SKM-1 treated with dmso at 0.1 percent for 144 hours (cell line): Measurements from ENCODE around the gene PCSK4.
"Not testable (repeated sequence)": the region's sequence is repeated elsewhere in the genome, so short reads cannot be mapped to it uniquely, and the experiment has no call there.

Experiments
- DNase-seq: peaks from one replicate; lab custom pipeline; 2025; ENCODE audit not compliant: unreplicated experiment; lab: John Stamatoyannopoulos, UW

PCSK4 gene

DNA sequence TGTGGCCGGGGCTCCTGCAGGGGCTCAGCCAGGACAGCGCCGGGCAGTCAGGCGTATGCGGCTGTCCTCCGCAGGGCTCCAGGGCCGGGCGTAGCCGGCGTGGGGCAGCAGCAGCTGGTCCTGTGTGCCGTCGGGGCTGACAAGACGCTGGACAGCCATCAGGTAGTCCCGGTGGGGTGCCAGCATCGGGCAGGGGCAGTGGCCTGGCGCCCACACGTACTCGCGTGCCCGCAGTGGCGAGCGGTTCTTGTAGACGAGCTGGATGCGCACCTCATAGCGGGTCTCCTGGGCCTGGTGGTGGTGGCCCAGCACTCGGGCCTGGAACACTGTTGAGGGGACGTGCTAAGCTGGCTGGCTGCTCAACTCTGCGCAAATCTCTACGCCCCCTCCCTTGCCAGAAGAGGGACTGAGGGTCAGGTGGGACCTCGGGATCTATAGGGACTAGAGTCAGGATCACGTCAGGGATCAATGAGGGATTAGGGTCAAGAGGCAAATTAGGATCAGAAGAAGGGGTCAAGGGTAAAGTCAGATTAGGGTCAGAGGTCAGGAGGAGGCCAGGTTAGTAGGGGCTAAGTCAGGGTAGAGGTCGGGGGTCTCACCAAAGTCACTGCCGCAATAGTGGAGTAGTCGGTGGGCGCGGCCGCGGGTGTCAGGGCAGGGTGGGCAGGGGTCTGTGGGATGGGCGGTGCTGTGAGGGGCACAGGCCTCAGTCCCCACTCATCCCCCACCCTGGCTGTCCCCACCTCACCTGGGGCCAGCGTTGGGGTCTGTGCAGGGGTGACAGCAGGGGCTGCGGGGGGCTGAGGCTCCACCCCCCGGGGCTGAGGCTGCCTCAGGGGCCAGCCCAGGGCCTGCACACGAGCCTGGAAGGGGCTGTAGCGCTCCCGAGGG, 16.1 kb upstream of the PCSK4 start:
- no peak for DNase-seq

DNA sequence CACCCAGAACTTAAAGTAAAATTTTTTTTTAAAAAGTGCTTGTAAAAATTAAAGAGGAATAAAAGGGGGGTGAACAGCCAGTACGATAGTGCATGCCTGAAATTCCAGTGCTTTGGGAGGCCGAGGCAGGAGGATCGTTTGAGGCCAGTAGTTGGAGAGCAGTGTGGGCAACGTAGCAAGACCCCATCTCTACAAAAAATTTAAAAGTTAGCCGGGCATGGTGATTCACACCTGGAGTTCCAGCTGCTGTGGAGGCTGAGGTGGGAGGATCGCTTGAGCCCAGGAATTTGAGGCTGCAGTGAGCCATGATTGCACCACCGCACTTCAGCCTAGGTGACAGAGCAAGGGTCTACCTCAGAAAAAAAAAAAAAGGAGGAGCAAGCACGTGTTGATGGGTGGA, 14.9 kb upstream of the PCSK4 start:
- no peak for DNase-seq

DNA sequence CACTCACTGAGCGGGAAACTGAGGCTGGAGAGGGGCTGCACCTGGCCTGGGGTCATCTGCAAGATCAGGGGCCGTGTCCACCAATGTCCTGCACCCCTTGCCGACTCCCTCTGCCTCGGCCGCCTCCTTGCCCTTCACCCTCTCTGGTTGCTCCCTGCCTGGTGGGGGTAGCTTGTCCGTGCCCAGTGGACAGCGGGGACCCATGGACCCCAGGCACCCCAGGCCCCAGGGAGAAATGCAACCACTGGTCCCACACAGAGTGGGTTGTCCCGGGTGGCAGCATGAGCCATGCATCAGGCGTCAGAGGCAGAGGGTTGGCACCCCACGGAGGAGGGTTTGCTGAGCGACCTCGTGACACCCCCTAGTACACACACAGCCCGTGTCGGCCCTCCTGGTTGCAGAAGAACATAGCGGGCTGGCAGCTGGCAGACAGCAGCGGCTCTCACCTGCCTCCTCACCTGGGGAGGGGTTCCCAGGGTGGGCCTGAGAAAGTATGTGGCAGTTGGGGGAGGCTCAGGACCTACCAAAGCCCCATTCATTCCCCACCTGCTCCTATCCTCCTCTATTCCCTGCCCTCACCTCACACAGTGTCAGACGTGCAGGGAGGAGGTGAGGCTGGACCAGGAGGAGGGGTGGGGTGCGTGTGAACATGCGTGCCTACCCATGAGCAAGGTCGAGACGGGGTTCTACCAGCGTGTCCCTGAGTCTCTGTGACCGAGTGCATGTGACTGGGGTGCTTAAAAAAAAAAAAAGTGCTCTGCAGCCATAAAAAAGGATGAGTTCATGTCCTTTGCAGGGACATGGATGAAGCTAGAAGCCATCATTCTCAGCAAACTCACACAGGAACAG, 14.0 kb upstream of the PCSK4 start:
- no peak for DNase-seq

DNA sequence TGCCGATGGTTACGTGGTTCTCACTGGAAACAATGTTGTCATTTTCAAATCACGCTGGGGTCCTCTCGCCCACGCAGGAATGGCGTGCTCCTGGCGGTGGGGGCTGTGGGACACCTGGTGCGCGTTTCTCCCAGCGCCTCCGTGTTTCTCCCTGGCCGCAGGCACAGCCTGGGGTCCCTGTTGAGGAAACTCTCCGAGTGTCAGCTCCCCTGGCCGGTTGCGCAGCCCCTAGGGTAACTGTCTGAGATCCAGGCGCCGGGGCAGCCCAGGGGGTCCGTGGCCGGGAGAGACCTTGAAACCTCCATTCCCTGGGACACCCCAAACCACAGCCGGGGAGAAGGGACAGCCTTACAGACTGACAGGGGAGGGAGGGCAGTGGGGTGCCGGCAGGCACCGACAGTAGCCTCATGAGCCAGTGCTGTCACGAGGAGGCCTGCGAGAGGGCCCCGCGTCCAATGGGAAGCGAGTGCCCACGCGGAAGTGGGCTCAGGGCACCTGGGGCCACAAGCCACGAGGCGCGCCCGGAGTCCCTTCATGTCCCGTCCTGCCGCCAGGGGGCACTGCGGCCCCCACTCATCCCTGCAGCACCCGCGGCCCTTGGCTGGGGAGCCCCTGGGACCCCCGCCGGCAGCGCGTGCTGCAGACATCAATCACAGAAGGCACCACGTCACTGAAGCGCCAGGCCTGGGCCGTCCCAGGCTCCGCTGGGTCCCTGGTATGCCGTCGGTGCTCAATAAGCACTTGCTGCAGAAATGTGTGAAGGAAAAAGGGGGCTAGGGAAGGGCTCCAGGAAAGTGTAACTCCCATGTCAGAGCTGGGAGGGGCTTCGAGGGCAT, 13.2 kb upstream of the PCSK4 start:
- peak; percentile 46 for DNase-seq

DNA sequence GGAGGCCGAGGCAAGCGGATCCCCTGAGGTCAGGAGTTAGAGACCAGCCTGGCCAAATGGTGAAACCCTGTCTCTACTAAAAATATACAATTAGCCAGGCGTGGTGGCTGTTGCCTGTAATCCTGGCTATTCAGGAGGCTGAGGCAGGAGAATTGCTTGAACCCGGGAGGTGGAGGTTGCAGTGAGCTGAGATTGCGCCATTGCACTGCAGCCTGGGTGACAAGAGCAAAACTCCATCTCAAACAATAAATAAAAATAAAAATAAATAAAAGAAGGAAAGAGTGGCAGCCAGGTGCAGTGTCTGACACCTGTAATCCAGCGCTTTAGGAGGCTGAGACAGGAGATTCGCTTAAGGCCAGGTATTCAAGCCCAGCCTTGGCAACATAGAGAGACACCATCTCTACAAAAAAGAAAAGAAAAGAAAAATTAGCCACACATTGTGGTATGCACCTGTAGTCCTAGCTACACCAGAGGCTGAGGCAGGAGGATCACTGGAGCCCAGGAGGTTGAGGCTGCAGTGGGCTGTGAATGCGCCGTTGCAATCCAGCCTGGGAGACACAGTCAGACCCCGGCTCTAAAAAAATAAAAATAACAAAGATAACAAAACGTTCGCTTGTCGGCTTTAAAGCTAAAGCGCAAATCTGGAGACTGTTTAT, 12.4 kb upstream of the PCSK4 start:
- DNase-seq: no peak

DNA sequence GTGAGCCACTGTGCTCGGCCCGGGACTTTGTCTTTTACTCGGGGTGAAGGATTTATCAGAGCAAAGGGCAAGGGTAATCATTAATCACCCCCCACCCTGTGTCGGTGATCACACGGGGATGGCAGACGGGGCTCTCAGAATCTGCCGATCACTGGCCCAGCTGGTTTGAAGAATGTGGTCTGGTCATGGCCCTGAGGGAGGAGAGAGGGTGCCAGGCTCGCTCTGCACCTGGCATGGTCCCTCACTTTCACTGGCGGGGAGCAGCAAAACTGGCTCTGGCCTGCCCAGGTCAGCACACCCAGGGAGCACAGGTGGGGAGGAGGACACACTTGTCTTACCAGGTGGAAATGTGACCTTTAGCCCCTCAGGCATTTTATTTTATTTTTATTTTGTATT, 11.0 kb upstream of the PCSK4 start:
- DNase-seq: no peak

DNA sequence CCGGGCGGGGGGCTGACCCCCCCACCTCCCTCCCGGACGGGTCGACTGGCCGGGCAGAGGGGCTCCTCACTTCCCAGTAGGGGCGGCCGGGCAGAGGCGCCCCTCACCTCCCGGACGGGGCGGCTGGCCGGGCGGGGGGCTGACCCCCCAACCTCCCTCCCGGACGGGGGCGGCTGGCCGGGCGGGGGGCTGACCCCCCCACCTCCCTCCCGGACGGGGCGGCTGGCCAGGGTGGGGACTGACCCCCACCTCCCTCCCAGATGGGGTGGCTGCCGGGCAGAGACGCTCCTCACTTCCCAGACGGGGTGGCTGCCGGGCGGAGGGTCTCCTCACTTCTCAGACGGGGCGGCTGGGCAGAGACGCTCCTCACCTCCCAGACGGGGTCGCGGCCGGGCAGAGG, 9.1 kb upstream of the PCSK4 start:
- DNase-seq: not testable (repeated sequence)

DNA sequence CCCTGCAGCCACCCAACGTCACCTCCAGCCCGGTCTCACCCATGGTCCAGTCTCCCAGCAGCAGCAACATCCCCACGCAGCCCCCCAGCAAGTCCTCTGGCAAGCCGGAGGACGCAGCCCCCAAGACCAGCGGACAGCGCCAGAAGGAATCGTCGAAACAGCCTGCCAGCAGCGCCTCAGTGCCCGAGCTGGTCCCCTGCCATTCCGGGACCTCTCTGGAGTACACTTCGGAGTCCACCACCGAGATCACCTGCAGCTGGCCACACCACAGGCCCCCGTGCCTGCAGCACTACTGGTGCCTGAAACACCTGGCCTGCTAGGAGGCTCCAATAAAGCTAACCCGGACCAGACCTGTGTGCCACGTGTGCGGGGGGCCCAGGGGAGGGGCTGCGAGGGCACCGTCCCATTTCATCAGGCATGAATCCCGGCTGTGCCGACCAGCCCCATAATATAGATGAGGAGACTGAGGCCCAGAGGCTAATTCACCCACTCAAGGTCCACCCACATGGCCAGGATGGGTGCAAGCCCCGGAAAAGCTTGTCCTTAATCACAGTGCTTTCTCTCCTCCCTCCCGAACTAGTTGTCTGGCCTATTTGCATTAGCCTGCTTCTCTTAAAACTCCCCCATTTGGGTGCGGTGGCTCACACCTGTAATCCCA, 7.6 kb upstream of the PCSK4 start:
- DNase-seq: no peak

DNA sequence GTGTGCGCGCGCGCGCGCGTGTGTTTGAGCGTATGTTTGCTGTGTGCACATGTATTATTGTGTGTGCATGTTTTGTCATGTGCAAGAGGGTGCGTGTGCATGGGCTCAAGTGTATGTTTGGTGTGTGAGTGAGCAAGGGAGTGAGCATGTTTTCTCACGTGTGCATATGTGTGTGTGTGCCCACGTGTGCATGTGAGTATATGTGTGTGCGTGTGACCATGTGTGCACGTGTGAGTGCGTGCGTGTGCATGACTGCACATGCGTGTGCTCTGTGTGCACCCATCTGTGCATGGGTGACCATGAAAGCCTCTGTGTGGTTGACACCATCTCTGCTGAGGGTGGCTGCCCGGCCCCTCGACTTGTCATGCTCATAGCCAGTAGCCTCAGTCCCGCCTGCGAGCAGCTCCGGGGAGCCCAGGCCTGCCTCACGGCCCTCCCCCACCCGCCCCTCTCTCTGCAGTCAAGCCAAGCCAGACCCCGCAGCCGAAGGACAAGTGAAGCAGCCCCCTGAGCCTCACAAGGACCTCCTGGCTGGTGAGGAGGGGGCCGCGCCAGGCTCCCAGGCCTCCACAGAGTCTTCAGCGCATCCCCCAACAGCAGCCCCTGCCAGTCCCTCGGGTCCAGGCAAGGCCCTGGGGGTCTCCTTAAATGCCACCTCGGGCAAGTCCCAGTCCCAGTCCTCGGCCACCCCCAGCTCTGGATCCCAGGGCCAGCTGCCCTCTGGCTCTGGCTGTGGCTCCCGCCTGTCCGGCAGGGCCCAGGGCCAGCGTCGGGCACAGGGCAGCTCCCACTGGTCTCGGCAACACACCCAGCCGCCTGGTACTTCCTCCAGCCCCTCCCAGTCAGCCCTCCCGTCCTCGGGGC, 6.8 kb upstream of the PCSK4 start:
- no peak for DNase-seq

DNA sequence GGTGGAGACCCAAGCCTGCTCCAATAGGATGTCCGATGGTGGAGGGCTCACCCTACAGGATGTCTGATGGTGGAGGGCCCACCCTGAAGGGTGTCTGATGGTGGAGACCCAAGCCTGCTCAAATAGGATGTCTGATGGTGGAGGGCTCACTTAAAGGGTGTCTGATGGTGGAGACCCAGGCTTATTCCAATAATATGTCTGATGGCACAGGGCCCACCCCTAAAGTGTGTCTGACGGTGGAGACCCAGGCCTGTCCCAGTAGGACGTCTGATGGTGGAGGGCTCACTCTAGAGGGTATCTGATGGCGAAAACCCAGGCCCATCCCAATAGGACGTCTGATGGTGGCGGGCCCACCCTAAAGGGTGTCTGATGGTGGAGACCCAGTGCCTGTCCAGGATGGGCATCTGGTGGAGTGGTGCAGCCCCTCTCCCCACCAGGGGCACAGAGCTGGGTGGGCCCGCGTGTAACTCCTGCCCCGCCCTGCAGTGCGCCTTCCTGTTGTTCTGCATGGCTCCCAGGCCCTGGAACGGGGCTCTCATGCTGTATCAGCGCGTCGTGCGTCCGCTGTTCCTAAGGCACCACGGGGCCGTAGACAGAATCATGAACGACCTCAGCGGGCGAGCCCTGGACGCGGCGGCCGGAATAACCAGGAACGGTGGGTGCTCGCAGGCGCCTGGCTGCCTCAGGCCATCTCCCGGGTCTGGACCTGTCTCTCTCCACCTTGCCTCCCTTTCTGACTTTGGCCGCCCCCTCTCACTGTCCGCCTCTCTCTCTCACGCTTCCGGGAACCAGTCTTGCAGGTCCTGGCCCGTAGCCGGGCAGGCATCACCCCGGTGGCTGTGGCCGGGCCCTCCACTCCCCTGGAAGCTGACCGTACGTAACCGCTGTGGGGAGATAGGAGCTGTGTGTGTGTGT, 5.9 kb upstream of the PCSK4 start:
- DNase-seq: no peak

DNA sequence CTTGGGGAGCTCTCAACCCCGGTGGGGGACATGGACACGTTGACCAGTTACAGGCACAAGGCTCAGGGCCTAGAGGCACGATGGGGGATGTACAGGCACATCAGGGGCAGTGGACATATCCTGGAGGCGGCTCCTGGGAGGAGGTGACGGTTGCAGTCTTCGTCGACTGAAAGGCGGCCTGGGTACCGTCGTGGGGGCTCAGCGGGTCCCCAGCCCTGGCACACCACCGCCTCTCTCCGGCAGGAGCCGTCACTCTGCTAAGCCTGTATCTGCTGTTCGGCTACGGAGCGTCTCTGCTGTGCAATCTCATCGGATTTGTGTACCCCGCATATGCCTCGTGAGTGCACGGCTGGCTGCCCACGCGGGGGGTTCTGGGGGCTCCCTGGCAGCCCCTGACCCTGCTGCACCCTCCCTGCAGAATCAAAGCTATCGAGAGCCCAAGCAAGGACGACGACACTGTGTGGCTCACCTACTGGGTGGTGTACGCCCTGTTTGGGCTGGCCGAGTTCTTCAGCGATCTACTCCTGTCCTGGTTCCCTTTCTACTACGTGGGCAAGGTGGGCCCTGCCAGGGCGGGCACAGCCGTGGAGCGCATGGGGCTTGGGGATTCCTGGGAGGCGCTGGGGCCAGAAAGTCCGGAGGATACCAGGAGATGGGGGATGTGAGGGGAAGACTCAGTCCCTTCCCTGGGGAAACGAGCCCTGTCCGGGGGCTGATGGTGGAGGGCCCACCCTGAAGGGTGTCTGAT, 5.1 kb upstream of the PCSK4 start:
- DNase-seq: no peak

DNA sequence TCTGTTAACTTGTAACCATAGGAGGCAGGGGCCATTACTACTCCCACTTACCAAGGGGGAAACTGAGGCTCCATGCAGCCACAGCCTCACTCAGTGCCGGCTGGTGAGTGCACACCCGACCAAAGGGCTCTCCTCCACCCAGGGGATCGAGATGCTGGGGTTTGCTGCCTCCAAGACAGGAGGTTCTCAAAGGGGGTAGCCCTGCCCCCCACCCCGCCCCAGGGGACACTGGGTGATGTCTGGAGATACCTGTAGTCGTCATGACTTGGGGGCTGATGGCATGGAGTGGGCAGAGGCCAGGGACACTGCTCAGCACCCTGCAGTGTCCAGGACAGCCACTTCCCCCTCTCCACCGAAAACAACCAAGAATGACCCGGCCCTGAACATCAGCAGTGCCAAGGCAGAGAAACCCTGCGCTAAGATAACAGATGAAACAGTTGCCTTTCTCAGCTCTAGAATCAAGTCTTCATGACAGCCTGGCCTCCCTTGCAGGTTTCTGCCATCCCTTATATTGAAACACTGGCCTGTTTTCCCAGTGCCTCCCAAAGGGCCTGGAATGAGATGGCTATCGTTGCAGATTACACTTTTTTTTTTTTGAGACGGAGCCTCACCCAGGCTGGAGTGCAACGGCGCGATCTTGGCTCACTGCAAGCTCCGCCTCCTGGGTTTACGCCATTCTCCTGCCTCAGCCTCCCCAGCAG, 4.1 kb upstream of the PCSK4 start:
- no peak for DNase-seq

DNA sequence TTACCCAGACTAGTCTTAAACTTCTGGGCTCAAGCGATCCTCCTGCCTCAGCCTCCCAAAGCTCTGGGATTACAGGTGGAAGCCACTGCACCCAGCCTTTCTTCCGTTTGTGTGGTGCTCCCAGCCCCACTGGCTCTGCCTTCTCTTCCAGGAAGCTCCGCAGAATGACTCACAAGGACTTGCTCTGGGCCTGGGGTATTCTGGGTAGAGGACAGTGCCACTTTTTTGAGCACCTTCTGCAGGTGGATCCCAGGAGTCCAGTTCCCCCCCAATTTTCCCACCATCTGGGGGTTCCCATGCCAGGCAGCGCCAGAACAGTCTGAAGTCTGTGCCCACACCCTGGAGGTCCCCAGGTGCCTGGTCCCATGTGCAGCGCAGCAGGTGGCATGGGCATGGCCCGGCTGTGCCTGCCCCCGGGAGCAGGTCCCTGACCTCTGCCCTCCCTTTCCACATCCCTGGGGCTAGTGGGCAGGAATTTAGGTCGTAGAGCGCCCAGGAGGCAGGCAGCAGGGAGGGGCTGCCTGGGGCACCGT, 2.4 kb upstream of the PCSK4 start:
- no peak for DNase-seq

DNA sequence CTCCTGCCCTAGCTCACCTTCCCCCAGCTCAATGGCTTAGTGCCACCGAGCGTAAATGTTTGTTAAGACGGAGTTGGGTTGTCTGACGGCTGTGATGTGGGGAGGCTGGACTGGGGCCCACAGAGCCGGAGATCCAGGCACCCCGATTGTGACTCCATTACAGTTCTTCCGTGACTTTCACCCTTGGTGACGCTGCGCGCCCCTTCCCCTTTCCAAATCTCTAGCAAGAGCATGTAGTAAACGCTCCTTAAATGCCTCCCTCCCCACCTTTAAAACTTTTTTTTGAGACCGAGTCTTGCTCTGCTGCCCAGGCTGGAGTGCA, 1.7 kb upstream of the PCSK4 start:
- DNase-seq: no peak

DNA sequence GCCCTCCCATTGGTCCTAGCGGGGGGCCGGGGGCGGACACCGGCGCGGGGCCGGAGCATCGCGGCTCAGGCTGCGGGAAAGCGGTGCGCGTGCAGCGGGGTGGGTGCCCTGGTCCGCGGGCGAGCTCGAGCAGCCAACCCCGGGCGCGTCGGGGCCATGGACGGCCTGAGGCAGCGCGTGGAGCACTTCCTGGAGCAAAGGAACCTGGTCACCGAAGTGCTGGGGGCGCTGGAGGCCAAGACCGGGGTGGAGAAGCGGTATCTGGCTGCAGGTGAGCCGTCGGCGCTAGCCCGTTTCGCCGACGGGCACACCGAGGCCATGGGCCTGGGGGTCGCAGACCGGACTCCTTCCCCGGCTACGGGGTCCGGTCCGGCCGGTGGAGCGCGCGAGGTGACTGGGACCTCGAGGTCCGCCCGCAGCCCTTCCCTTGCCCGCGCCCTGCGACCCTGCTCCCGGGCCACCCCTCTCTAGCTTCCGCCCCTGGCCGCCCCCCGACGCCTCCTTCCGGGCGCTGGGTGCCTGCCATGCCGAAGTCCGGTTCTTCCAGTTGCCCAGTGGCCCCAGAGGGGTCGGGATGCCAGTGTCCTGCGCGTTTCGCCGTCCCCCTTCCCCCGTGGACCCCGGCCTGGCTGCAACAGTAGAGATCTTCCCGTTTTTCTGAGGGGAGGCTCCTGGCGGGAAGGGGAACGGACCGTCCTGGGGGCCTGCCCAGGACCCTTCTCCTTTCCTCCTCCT, 1.1 kb upstream of the PCSK4 start, which contains the start of gene REEP6:
REEP6 (plus strand) TSS at position 68 of the 735 bp plus-strand sequence; CDS start at position 157, 89 bp downstream.
- no peak for DNase-seq
